K562 (cell line): ENCODE measurements around the gene MAN2B1. TPM values are rescaled to one million over a fixed set of nuclear protein-coding genes. Genes with fewer than 3 reads are reported as not detected.

Experiments
- ATAC-seq: fragments of 200-7000 bp; cut with Tn5 transposase; 3 replicates; pipeline ENCODE4 v1.9.1; 2020; ENCODE audit warnings: moderate library complexity
- BruUV-seq: library from RNA; stranded (reverse); fragments of 400-500 nt; replicated peaks from 2 replicates; lab custom pipeline; 2021; lab: Mats Ljungman, UMichigan
- CTCF ChIA-PET: fragments of 300-600 bp; formaldehyde crosslinking; extraction: SDS; loops from one replicate; lab custom pipeline; 2021; ENCODE audit warnings: low intra/inter-chr PET ratio; lab: Yijun Ruan, JAX
- POLR2A ChIA-PET: fragments of 300-600, 350-650 bp; sonication (Branson Sonifier 250); formaldehyde crosslinking; extraction: SDS; loops from one replicate; lab custom pipeline; 2021; ENCODE audit warnings: antibody characterized with exemption, inconsistent platforms; lab: Yijun Ruan, JAX
- DNase-seq, 4 experiments: peaks; one replicate each; pipeline versions ENCODE4 v3.0.0 to v3.0.0-alpha.2; 2011 to 2018; ENCODE audit warnings: low spot score in 3 of 4, mixed read lengths in 3 of 4; ENCODE audit errors: extremely low read depth in 1 of 4
- FAIRE-seq: peaks from 2 replicates; lab custom pipeline; 2011; peaks lifted over from hg19 to GRCh38; lab: Jason Lieb, UNC
- H2AFZ ChIP-seq: 2 replicates; pipeline ENCODE4 v1.6.0; 2011; ENCODE audit warnings: low read depth, low read length, control low read depth, inconsistent platforms
- H3K27ac ChIP-seq: fragments of 200-600 bp; 3 replicates; pipeline ENCODE4 v1.8.0; 2011; ENCODE audit warnings: low read depth, mild to moderate bottlenecking, control low read depth, inconsistent platforms, low read length, moderate library complexity, mixed read lengths; ENCODE audit errors: extremely low read depth
- H3K27me3 ChIP-seq, 2 experiments: fragments of 300-600 bp in 1 of 2; 2 replicates in 1 of 2; 3 replicates in 1 of 2; pipeline versions ENCODE4 v1.6.0 to v1.8.0; 2011; ENCODE audit warnings: inconsistent platforms in 2 of 2, low read length in 2 of 2, mild to moderate bottlenecking in 1 of 2, mixed read lengths in 1 of 2, moderate library complexity in 1 of 2; ENCODE audit not compliant: control insufficient read depth in 2 of 2, insufficient read depth in 2 of 2
- H3K36me3 ChIP-seq: fragments of 300-600 bp; 3 replicates; pipeline ENCODE4 v1.8.0; 2011; ENCODE audit warnings: mild to moderate bottlenecking, low read length, inconsistent platforms; ENCODE audit not compliant: control insufficient read depth, insufficient read depth
- H3K4me1 ChIP-seq, 2 experiments: fragments of 200-600 bp in 1 of 2; replicated peaks in 1 of 2; 2 replicates in 1 of 2; 3 replicates in 1 of 2; pipeline versions ENCODE4 v1.5.1 to v1.8.0; 2011; ENCODE audit warnings: inconsistent platforms in 2 of 2, low read length in 2 of 2, mild to moderate bottlenecking in 1 of 2, mixed read lengths in 1 of 2, moderate library complexity in 1 of 2; ENCODE audit not compliant: control insufficient read depth in 2 of 2, insufficient read depth in 2 of 2
- H3K4me2 ChIP-seq: 2 replicates; pipeline ENCODE4 v1.6.1; 2011; ENCODE audit warnings: low read length, control low read depth, inconsistent platforms, mixed read lengths; ENCODE audit not compliant: insufficient read depth
- H3K4me3 ChIP-seq: fragments of 200-600 bp; sonication (generic), shearing (Covaris generic); 2 replicates; pipeline ENCODE4 v1.5.1; 2016; ENCODE audit warnings: control low read depth, inconsistent platforms
- H3K79me2 ChIP-seq: fragments of 200-600 bp; 3 replicates; pipeline ENCODE4 v1.8.0; 2011; ENCODE audit warnings: low read length, inconsistent platforms; ENCODE audit not compliant: control insufficient read depth, insufficient read depth
- H3K9ac ChIP-seq, 2 experiments: 2 replicates each; pipeline versions ENCODE4 v1.6.0 to v1.6.1; 2011; ENCODE audit warnings: low read depth in 2 of 2, low read length in 2 of 2, control low read depth in 1 of 2, inconsistent platforms in 1 of 2, mild to moderate bottlenecking in 1 of 2, mixed read lengths in 1 of 2; ENCODE audit not compliant: insufficient read depth in 1 of 2
- H3K9me1 ChIP-seq: one replicate; pipeline ENCODE4 v1.6.0; 2011; ENCODE audit warnings: inconsistent platforms, mild to moderate bottlenecking, low read length, moderate library complexity; ENCODE audit not compliant: control insufficient read depth, insufficient read depth
- H3K9me3 ChIP-seq: replicated peaks from 2 replicates; pipeline ENCODE4 v1.5.1; 2011; ENCODE audit warnings: low read depth, low read length, inconsistent platforms; ENCODE audit not compliant: control insufficient read depth, insufficient read depth
- H4K20me1 ChIP-seq: replicated peaks from 2 replicates; pipeline ENCODE4 v1.6.1; 2011; ENCODE audit warnings: low read length, inconsistent platforms, mixed read lengths; ENCODE audit not compliant: control insufficient read depth, insufficient read depth
- CTCFL ChIP-seq: IDR thresholded peaks from 2 replicates; pipeline ENCODE4 v1.6.1; 2011; ENCODE audit warnings: borderline replicate concordance, low read depth, mild to moderate bottlenecking, moderate library complexity, low read length; ENCODE audit not compliant: insufficient read depth, poor library complexity, severe bottlenecking
- FOXK1 ChIP-seq: sonication (generic); formaldehyde crosslinking; IDR thresholded peaks from 2 replicates; pipeline ENCODE4 v1.8.0; 2022; ENCODE audit warnings: missing genetic modification reagents, mild to moderate bottlenecking, borderline replicate concordance
- PPARD ChIP-seq: fragments of 250-450 bp; sonication (Bioruptor Pico); IDR thresholded peaks from 2 replicates; pipeline ENCODE4 v1.8.0; 2022; ENCODE audit warnings: inconsistent platforms, mild to moderate bottlenecking, moderate library complexity
- SPI1 ChIP-seq: IDR thresholded peaks from 2 replicates; pipeline ENCODE4 v1.6.1; 2011; ENCODE audit warnings: low read depth, low read length, control low read depth, borderline replicate concordance
- ZZZ3 ChIP-seq: fragments of 450-650 bp; IDR thresholded peaks from 2 replicates; pipeline ENCODE4 v1.6.1; 2016; ENCODE audit warnings: antibody characterized with exemption, mild to moderate bottlenecking, moderate library complexity
- WGBS: fragments of 100-300 bp; shearing (Covaris generic); methylation state at CpG from one replicate; pipeline ENCODE4 v1.1.6; 2016; ENCODE audit warnings: low coverage, mixed read lengths; ENCODE audit not compliant: insufficient coverage; ENCODE audit errors: missing lambda C conversion rate; 5-methylcytosine and 5-hydroxymethylcytosine counted together
- in situ Hi-C: fragments of 300-500 bp; cut with MboI; formaldehyde crosslinking; loops from 4 replicates; pipeline ENCODE4 v1.15.0; 2018; ENCODE audit warnings: inconsistent platforms, mixed read lengths
- intact Hi-C: fragments of 100-400 bp; cut with micrococcal nuclease; formaldehyde crosslinking; loops from 2 replicates; pipeline ENCODE4 v1.14.2; 2022
- polyA plus RNA-seq, 8 experiments: library from polyadenylated mRNA; depleted of rRNA in 4 of 8; stranded (reverse) in 5 of 8; unstranded in 3 of 8; fragments of >200 nt; fragmentation: Nextera tagmentation in 2 of 8; fragmentation: Illumina TruSeq in 1 of 8; extraction: Ambion mirVana in 2 of 8; extraction: Trizol in 1 of 8; gene quantifications; 2 replicates each; pipeline versions ENCODE4 v1.2.1 to v1.2.3, GENCODE V29; 2011 to 2014; ENCODE audit warnings: inconsistent platforms in 1 of 8, missing spikeins in 1 of 8
- total RNA-seq, 7 experiments: library from RNA; depleted of rRNA in 6 of 7; stranded (reverse); fragments of >200 nt in 6 of 7; fragmentation: Illumina TruSeq in 2 of 7; extraction: Trizol in 2 of 7; gene quantifications; 2 replicates each; pipeline versions ENCODE4 v1.2.1 to v1.2.3, GENCODE V29; 2011 to 2021; ENCODE audit warnings: low replicate concordance in 1 of 7

The MAN2B1 gene
- total and polyA plus RNA-seq, 9 of the 15 experiments (the other 6 are each of a cell fraction or from before 2014, with no cell fraction given): 0.59 to 33.8 (median 11.4) TPM

- Histone ChIP-seq H2AFZ (peak overlapping the region; percentile 95), H3K9me3 (no peaks in the 10 kb centered on the region), H3K9ac (peak overlapping the region; percentile 70 to 89), H3K27me3 (no peaks in the 10 kb centered on the region), H3K27ac (peak overlapping the region; percentile 62; the same call in 2 of the 3 replicates), H3K79me2 (peaks cover 33% of the 10 kb centered on the region), H4K20me1 (peaks cover 5% of the 10 kb centered on the region; the same call in 1 of the 2 replicates), H3K4me1 (peaks cover 18 to 51% of the 10 kb centered on the region in 2 experiments; a peak in 4 of 5 replicates), H3K4me3 (peak overlapping the region; percentile 75), H3K36me3 (peaks cover 33% of the 10 kb centered on the region; the same call in 2 of the 3 replicates), H3K4me2 (peak overlapping the region; percentile 99), H3K9me1 (no peaks in the 10 kb centered on the region)
- FAIRE-seq: no peak
- no peak for ATAC-seq
- ChIA-PET CTCF (no interaction called here), POLR2A (interaction anchor here (0.6 to 1.1 kb wide), 10 partner anchors 9 to 597 kb away, joined by 3 to 6 read pairs (median 4); partner anchors contain the start of genes ZNF490 and ZNF791)
- intact Hi-C loops (no loop called here), in situ Hi-C loops (no loop called here)
- DNase-seq: no peak
- BruUV-seq: no TSS peak
- 32% methylated on average over 12 of the region's 12 CpGs for WGBS
- TF ChIP-seq FOXK1: 0 out of 2 replicates have a peak, but pooled peaks have one; percentile 45
- no peak for TF ChIP-seq ZZZ3
Observed at GRCh38 chr19:12665671-12666264, 774 bp downstream of the MAN2B1 start.

- Histone ChIP-seq H3K4me3 (no peak overlapping the region), H3K27me3 (no peaks in the 10 kb centered on the region), H4K20me1 (peaks cover 5% of the 10 kb centered on the region; the same call in 1 of the 2 replicates), H3K36me3 (peaks cover 29% of the 10 kb centered on the region; the same call in 2 of the 3 replicates), H3K79me2 (peaks cover 28% of the 10 kb centered on the region), H3K4me2 (no peak overlapping the region), H3K27ac (no peak overlapping the region), H3K9ac (no peak overlapping the region; a peak in 1 of 4 replicates), H3K9me1 (no peaks in the 10 kb centered on the region), H2AFZ (no peak overlapping the region), H3K9me3 (no peaks in the 10 kb centered on the region), H3K4me1 (peaks cover 13 to 46% of the 10 kb centered on the region in 2 experiments; a peak in 4 of 5 replicates)
- CTCF ChIA-PET: no interaction called here
- no peak for FAIRE-seq
- no TSS peak for BruUV-seq
- in situ Hi-C loops: no loop called here
- ATAC-seq: no peak
- TF ChIP-seq SPI1 (0 out of 2 replicates have a peak, but pooled peaks have one; percentile 33), PPARD (no peak), CTCFL (no peak)
- intact Hi-C loops: no loop called here
- 91% methylated on average over 10 of the region's 10 CpGs for WGBS
- POLR2A ChIA-PET: no interaction called here
- DNase-seq: no peak
Observed at GRCh38 chr19:12665281-12665573, 1.3 kb downstream of the MAN2B1 start.
